NCI-H526 (cell line): Measurements from ENCODE around the gene PLA2G2A.
"Not testable (repeated sequence)": the region's sequence is repeated elsewhere in the genome, so short reads cannot be mapped to it uniquely, and the experiment has no call there.

Experiments
- DNase-seq, 2 experiments: peaks; one replicate each; lab custom pipeline; 2025; lab: John Stamatoyannopoulos, UW

Gene PLA2G2A, protein sequence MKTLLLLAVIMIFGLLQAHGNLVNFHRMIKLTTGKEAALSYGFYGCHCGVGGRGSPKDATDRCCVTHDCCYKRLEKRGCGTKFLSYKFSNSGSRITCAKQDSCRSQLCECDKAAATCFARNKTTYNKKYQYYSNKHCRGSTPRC

DNA sequence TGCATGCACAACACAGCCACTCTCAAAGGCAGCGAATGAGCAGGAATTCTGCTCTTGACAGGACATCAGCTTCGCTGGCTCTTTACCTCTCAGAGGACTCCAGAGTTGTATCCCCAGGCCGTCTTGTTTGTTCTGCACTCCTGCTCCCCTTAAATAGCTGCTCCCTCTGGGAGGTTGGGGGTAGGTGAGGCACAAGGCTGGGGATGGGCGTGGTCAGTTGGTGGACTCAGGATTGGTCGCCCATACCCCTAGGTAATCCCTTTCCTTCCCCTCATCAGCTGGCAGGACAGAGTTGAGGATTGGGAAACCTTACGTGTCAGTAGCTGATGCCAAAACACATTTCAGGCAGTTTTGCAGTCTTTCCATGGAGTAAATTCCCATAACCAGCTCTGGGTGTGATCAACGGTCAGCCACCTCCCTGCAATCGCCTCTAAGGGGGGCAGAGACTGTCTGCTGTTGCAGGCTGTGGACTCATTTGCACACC is at the start of gene PLA2G2A:
TSS of gene PLA2G2A (minus strand) at position 125 of the 484 bp plus-strand sequence. CDS start 845 bp downstream, outside the sequence.
- DNase-seq, result no peak

DNA sequence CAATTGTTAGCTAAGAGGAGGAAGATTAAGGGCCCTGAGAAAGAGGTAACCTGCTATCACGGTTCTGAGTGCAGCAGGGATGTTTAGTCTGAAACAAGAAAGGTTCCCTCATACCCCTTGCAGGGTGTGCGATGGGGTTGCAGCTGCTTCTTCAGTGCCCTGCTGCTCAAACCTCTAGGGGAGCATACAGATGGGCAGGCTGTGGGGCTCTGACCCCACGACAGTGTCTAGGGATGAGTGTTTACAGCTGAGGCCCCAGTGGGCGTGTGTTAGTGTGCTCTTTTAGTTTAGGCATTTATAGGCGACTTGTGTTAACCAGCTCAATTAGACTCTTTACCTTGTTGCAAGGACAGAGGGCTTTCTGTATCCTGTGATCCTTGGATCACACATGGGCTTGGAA is 49.3 kb upstream of the PLA2G2A start:
- DNase-seq, result no peak

GRCh38 chr1:20028125-20028524 is 48.7 kb upstream of the PLA2G2A start:
- no peak for DNase-seq

DNA sequence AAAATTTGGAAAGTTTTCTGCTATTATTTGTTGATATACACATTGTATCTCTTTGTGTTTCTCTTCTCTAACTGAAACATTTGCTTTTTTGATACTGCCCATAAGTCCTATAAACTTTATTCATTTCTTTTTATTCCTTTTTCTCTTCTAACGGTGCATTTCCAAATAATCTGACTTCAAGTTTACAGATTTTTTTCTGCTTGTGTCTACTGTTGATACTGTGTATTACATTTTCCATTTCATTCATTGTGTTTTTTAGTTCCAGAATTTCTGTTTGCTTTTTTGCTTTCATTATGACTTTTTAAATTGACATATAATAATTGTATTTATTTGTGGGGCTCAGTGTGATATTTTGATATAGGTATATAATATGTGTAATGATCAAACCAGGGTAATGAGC is 38.3 kb upstream of the PLA2G2A start:
- no peak for DNase-seq

- no peak for DNase-seq
Measured at GRCh38 chr1:20014153-20014552, 34.7 kb upstream of the PLA2G2A start.

DNA sequence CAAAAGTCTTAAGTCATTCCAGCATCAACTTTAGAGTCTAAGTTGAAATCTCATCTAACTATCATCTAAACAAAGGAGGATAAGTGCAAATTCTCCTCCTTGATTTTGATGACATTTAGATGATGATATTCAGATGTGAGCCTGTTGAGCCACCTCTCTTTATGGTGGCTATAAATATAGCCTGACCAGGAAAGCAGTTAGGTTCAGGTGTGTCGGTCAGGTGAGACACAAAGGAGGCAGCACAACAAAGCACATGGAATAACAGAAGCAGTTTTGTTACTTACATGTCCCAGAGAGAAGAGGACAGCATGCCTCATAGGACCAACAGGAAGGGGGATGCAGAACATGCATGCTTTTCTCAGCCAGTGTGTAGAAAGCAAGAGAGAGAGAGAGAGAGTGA is 30.6 kb upstream of the PLA2G2A start:
- no peak for DNase-seq

- DNase-seq, result no peak
Measured at GRCh38 chr1:20009212-20009611, 29.8 kb upstream of the PLA2G2A start.

GRCh38 chr1:20008391-20008841 is 29.0 kb upstream of the PLA2G2A start:
- DNase-seq, result no peak

- not testable (repeated sequence) for DNase-seq
Measured at GRCh38 chr1:19998823-19999222, 19.4 kb upstream of the PLA2G2A start.

GRCh38 chr1:19990689-19991088 is 11.3 kb upstream of the PLA2G2A start:
- no peak for DNase-seq

DNA sequence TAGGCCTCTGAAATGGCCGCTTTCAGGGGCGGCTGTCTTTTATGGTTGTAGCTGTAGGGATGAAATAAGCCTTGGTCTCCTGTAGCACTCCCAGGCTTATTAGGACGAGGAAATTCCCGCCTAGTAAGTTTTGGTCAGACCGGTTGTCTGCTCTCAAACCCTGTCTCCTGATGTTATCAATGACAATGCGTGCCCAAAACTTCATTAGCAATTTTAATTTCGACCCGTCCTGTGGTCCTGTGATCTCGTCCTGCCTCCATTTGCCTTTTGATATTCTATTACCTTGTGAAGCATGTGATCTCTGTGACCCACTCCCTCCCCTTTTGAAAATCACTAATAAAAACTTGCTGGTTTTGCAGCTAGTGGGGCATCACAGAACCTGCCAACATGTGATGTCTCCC is 10.8 kb upstream of the PLA2G2A start:
- DNase-seq, result not testable (repeated sequence)

- no peak for DNase-seq
Measured at GRCh38 chr1:19988267-19989006, 9.0 kb upstream of the PLA2G2A start.

DNA sequence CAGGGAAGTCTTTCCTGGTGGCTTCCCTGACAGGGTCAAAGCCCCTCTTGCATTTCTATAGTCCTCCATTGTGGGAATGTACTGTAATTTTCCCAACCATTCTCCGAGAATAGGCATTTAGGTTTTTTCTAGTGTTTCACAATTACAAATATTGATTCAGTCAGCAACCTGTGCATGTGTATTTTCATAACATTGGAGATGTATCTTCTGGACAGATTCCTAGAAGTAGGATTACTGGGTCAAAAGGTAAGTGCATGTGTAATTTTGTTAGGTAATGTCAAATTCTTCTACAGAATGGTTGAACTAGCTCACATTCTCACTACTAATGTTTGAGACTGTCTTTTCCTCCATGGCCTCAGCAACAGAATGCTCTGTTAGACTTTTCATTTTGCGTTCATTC is 8.3 kb upstream of the PLA2G2A start:
- no peak for DNase-seq

DNA sequence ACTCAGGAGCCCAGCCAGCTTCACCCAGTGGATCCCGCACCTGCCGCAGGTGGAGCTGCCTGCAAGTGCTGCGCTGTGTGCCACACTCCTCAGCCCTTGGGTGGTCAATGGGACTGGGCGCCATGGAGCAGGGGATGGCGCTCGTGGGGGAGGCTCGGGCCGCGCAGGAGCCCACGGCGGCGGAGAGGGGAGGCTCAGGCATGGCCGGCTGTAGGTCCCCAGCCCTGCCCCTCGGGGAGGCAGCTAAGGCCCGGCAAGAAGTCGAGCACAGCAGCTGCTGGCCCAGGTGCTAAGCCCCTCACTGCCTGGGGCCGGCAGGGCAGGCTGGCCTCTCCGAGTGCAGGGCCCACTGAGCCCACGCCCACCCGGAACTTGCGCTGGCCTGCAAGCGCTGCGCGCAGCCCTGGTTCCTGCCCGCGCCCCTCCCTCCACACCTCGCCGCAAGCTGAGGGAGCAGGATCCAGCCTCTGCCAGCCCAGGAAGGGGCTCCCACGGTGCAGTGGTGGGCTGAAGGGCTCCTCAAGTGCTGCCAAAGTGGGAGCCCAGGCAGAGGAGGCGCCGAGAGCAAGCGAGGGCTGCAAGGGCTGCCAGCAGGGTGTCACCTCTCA is 5.1 kb upstream of the PLA2G2A start:
- not testable (repeated sequence) for DNase-seq

DNA sequence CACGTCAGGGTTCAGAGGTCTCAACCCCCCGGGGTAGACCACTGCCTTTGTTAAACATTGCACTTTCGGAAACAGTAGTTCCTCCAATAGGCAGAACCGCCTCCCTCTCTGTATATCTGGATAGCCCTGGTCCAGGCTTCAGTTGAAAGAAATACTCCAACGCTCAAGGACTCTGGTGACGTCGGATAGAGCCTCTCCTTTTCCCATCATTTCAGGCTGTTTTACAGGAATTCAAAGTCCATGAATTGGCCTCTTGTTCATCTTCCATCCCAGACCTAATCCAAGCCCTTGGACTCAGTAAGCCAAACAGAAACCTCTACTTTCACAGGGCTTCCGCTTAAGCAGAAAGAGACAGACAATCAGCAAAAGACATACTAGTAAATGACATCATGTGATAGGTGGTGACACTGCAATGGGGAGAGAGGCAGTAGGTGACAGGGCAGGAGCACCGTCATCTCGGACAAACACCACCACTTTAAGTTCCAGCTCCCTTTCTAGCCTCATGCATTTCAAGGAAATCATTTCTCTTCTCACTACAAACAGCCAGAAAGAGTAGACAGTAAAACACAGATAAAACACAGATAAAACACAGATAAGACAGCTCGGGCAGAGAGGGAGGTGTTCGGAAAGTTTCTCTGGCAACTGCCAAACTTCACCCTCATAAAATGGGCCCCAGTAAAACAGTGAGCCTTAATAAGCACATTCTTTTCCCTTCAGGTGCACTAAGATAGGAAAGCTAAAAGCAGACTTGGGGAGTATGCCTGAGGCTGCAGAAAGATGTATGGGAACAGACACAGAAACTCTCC is 2.3 kb upstream of the PLA2G2A start:
- DNase-seq, result no peak

DNA sequence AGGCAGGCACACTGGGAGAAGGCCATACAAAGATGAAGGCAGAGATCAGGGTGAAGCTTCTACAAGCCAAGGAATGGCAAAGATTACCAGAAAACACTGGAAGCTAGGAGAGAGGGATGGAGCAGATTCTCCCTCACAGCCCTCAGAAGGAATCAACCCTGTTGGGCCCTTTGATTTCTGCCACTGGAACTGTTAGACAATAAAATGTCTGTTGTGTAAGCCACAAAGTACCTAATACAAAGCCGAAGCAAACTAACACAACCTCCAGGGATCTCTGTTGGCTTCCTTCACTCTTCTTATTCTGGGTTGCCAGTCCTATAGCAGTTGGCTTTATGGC is 1.7 kb upstream of the PLA2G2A start:
- no peak for DNase-seq

DNA sequence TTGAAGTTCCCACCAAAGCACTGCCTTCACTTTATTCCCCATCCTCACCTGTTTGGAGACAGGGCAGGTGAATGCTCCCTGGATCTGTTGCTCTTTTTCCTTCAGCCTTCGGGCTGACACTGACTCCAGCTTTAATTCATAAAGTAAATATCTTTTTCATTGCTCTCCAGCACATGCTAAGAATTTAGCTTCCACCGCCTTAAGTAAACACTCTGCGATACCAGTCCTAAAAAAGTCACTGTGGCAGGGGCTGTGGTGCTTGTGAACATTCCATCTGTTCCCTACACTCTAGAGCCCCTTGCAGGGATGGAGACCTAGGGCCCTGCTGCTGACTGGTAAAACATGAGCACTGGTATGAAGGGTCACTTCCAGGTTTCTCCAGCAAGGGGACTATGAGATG is 896 bp upstream of the PLA2G2A start:
- no peak for DNase-seq

DNA sequence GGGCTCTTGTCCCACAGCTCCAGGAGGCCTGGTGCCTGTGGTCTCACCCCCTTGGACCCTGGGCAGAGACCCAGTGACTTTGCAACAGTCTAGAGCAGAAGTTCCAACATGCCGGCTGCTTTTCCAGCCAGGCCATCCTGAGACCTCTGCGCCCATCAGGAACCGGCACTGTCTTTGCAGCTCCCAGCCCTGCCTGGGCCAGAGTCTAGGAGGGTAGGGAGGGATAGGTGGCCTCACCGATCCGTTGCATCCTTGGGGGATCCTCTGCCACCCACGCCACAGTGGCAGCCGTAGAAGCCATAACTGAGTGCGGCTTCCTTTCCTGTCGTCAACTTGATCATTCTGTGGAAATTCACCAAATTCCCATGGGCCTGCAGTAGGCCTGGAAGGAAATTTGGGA is 1.3 kb downstream of the PLA2G2A start:
- no peak for DNase-seq

GRCh38 chr1:19976317-19977003 is 3.0 kb downstream of the PLA2G2A start:
- DNase-seq, result no peak

- no peak for DNase-seq
Measured at GRCh38 chr1:19975423-19976193, 3.8 kb downstream of the PLA2G2A start.

DNA sequence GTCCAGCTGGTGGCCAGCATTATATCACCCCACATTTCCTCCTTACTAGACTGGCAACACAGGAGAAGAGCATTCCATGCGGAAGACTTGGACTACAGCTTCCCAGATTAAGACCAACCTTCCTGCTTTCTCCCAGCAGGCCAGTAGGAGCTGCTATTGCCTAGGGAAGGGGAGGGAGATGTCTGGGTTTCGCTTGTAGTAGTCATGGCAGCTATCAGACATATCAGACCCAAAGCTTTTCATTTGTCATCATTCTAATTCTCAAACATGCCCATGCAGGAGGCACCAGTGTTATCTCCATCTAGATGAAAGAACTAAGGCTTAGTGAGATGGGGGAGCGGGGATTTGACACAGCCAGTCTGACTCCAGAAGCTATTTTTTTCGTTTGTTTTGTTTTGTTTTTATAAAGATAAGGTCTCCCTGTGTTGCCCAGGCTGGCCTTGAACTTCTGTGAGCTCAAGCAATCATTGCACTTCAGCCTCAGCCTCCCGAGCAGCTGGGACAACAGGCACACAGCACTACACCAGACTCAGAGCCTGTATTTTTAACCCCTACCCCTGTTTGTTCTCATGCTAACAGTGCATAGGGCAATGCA is 4.5 kb downstream of the PLA2G2A start:
- peak; percentile 22 to 50 for DNase-seq
